Measurements from ENCODE around the gene YIF1A. TPM values are rescaled to one million over a fixed set of nuclear protein-coding genes. Genes with fewer than 3 reads are reported as not detected.

Gene YIF1A
- total and polyA plus RNA-seq, 2 donors (not counting 3 experiments of a cell fraction or from before 2014, with no cell fraction given) = 104 to 271 TPM

DNA sequence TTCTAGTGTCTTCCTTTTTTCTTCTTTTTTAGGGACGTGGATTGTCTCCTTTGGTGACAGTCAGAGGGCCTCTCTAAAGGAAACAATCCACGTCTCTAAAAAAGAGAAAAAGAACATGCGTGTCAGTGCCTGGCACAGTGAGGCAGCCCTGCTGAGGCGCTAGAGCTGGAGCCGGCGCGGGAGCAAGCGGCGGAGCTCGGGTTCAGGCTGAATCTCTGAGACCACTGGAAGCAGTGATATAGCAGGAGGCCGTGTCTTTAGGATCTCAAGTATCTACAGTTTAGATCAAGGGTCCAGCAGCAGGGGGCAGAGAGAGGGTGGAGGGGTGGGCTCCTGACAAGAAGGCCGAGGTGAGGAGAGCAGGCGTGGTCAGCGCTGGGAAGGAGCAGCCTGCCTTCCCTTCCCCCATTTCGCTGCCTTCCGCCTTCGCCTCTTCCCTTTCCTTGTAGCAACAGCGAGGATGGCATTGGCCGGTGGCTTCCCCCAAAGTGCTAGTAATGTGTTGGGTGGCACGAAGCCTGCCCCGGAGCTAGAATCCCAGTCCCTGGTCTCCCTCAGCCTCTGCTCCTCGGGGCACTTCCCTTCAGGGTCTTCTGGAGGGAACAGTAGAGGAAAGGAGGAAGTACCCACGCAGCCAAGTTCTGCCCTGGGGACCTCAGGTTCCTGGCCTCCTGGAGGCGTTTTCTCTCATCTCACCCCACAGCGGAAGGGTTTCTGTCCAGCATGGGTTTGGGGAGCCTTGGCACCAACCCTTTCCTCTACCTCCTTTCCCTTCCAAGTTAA is 48.8 kb downstream of the YIF1A start:
- H3K9me3 ChIP-seq (replicated peaks; ENCODE audit: control insufficient read depth, insufficient read depth, low read length) = no peaks in the 10 kb centered on the region
- no peaks in the 10 kb centered on the region for H3K27me3 ChIP-seq (ENCODE audit: control insufficient read depth in 2 of 2, insufficient read depth in 2 of 2, low read length in 2 of 2)
- DNase-seq (ENCODE audit: low read depth, low spot score) (no peak), FAIRE-seq (no peak)
- no peak overlapping the region for H2AFZ ChIP-seq (ENCODE audit: low read depth, low read length)
- TF ChIP-seq, protein P1, sequence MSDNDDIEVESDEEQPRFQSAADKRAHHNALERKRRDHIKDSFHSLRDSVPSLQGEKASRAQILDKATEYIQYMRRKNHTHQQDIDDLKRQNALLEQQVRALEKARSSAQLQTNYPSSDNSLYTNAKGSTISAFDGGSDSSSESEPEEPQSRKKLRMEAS (IDR thresholded peaks at IDR 0.05; ENCODE audit: insufficient read depth, insufficient read length) = no peak
- TF ChIP-seq MYC (IDR thresholded peaks at IDR 0.05; ENCODE audit: low read depth, low read length) (no peak), POLR2A (IDR thresholded peaks at IDR 0.05; ENCODE audit: low read depth, low read length) (no peak), JUN (IDR thresholded peaks at IDR 0.05; ENCODE audit: borderline replicate concordance, insufficient read depth, insufficient read length, low read depth) (no peak), GATA2 (IDR thresholded peaks at IDR 0.05; ENCODE audit: insufficient read depth, insufficient read length, low read depth, low read length) (no peak), FOS (IDR thresholded peaks at IDR 0.05; ENCODE audit: borderline replicate concordance, insufficient read depth, low read length) (no peak), POLR2AphosphoS5 (IDR thresholded peaks at IDR 0.05; ENCODE audit: insufficient read depth, low read depth, low read length) (no peak), EZH2 (IDR thresholded peaks at IDR 0.05; ENCODE audit: borderline replicate concordance, low read depth, low read length, severe bottlenecking) (no peak)
- TF ChIP-seq, protein P2, sequence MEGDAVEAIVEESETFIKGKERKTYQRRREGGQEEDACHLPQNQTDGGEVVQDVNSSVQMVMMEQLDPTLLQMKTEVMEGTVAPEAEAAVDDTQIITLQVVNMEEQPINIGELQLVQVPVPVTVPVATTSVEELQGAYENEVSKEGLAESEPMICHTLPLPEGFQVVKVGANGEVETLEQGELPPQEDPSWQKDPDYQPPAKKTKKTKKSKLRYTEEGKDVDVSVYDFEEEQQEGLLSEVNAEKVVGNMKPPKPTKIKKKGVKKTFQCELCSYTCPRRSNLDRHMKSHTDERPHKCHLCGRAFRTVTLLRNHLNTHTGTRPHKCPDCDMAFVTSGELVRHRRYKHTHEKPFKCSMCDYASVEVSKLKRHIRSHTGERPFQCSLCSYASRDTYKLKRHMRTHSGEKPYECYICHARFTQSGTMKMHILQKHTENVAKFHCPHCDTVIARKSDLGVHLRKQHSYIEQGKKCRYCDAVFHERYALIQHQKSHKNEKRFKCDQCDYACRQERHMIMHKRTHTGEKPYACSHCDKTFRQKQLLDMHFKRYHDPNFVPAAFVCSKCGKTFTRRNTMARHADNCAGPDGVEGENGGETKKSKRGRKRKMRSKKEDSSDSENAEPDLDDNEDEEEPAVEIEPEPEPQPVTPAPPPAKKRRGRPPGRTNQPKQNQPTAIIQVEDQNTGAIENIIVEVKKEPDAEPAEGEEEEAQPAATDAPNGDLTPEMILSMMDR (IDR thresholded peaks at IDR 0.05; ENCODE audit: extremely low read depth in 1 of 2, insufficient read depth in 1 of 2, low read depth in 1 of 2, low read length in 2 of 2) = no peak
- POLR2A ChIA-PET = no interaction called here
- no peaks in the 10 kb centered on the region for H3K9me1 ChIP-seq (replicated peaks; ENCODE audit: control insufficient read depth, extremely low read depth, insufficient read depth, low read length)
- no peaks in the 10 kb centered on the region for H3K79me2 ChIP-seq (ENCODE audit: control insufficient read depth, insufficient read depth, low read length)
- dilution Hi-C loops (cut with MboI; ENCODE audit: extremely low pct_ligation_motif_present, low sequenced_read_pairs) = no loop called here
- H3K9ac ChIP-seq (replicated peaks; ENCODE audit: extremely low read depth, insufficient read depth, low read length) = no peak overlapping the region
- peaks cover 0 to 43% of the 10 kb centered on the region in 2 experiments for H3K36me3 ChIP-seq (ENCODE audit: control insufficient read depth in 2 of 2, extremely low read depth in 1 of 2, insufficient read depth in 2 of 2, low read length in 2 of 2)
- CTCF ChIA-PET = interaction anchor here (1.1 to 1.7 kb wide), 3 partner anchors 18 to 146 kb away, joined by 3 to 5 read pairs (median 3); no protein-coding TSS in a partner anchor
- no peak overlapping the region for H3K27ac ChIP-seq (ENCODE audit: insufficient read depth, low read depth, low read length)
- intact Hi-C loops (cut with micrococcal nuclease) = no loop called here
- H4K20me1 ChIP-seq (replicated peaks; ENCODE audit: control insufficient read depth, extremely low read depth, insufficient read depth, low read length) = no peaks in the 10 kb centered on the region
- H3K4me2 ChIP-seq (ENCODE audit: insufficient read depth, low read length) = no peak overlapping the region
- H3K4me3 ChIP-seq (replicated peaks in 1 of 3; ENCODE audit: insufficient read depth in 1 of 3, low read depth in 1 of 3, low read length in 3 of 3) = no peak overlapping the region
- no TSS peak for BruUV-seq (replicated peaks)
- no peaks in the 10 kb centered on the region for H3K4me1 ChIP-seq (ENCODE audit: control insufficient read depth, extremely low read depth, insufficient read depth, low read length)
